ENCODE results near the gene CHCHD5. TPM values are rescaled to one million over a fixed set of nuclear protein-coding genes. Genes with fewer than 3 reads are reported as not detected.
"Not testable (repeated sequence)": the region's sequence is repeated elsewhere in the genome, so short reads cannot be mapped to it uniquely, and the experiment has no call there.

Gene CHCHD5
- 19.9 and 23.5 TPM in 2 replicates for total RNA-seq (2014; rRNA removed; shearing (Covaris generic))

GRCh38 chr2:112584134-112584890 lies at the start of gene CHCHD5:
Gene CHCHD5 (plus strand): TSS chr2:112584609. CDS start chr2:112584648, 39 bp downstream.
- DNase-seq (ENCODE audit: low spot score) = peak; percentile 98

GRCh38 chr2:112534826-112535225 lies 49.6 kb upstream of the CHCHD5 start:
- DNase-seq (ENCODE audit: low spot score) = no peak

GRCh38 chr2:112536665-112537064 lies 47.7 kb upstream of the CHCHD5 start:
- not testable (repeated sequence) for DNase-seq (ENCODE audit: low spot score)

GRCh38 chr2:112539306-112539705 lies 45.1 kb upstream of the CHCHD5 start:
- no peak for DNase-seq (ENCODE audit: low spot score)

GRCh38 chr2:112540906-112541305 lies 43.5 kb upstream of the CHCHD5 start:
- no peak for DNase-seq (ENCODE audit: low spot score)

GRCh38 chr2:112541315-112542122 lies 42.9 kb upstream of the CHCHD5 start:
- DNase-seq (ENCODE audit: low spot score) = no peak

GRCh38 chr2:112542123-112542983 lies 42.1 kb upstream of the CHCHD5 start, which contains the start of gene POLR1B:
Gene POLR1B (plus strand): TSS chr2:112542465. CDS start chr2:112542495, 30 bp downstream.
- DNase-seq (ENCODE audit: low spot score) = peak; percentile 86

GRCh38 chr2:112542984-112543661 lies 41.3 kb upstream of the CHCHD5 start:
- DNase-seq (ENCODE audit: low spot score) = peak; percentile 20

- no peak for DNase-seq (ENCODE audit: low spot score)
Measured at GRCh38 chr2:112547333-112547732, 37.1 kb upstream of the CHCHD5 start.

GRCh38 chr2:112548980-112549379 lies 35.4 kb upstream of the CHCHD5 start:
- DNase-seq (ENCODE audit: low spot score) = no peak

GRCh38 chr2:112566104-112566503 lies 18.3 kb upstream of the CHCHD5 start:
- DNase-seq (ENCODE audit: low spot score) = no peak

- not testable (repeated sequence) for DNase-seq (ENCODE audit: low spot score)
Measured at GRCh38 chr2:112566508-112566907, 17.9 kb upstream of the CHCHD5 start.

GRCh38 chr2:112572005-112572404 lies 12.4 kb upstream of the CHCHD5 start:
- DNase-seq (ENCODE audit: low spot score) = no peak

- DNase-seq (ENCODE audit: low spot score) = peak; percentile 38
Measured at GRCh38 chr2:112577756-112578155, 6.7 kb upstream of the CHCHD5 start.

GRCh38 chr2:112579241-112579640 lies 5.2 kb upstream of the CHCHD5 start:
- DNase-seq (ENCODE audit: low spot score) = peak; percentile 87

GRCh38 chr2:112580084-112580483 lies 4.3 kb upstream of the CHCHD5 start:
- DNase-seq (ENCODE audit: low spot score) = no peak

- peak; percentile 75 for DNase-seq (ENCODE audit: low spot score)
Measured at GRCh38 chr2:112582314-112582746, 2.1 kb upstream of the CHCHD5 start.

GRCh38 chr2:112583497-112584133 lies 794 bp upstream of the CHCHD5 start:
- no peak for DNase-seq (ENCODE audit: low spot score)

- DNase-seq (ENCODE audit: low spot score) = no peak
Measured at GRCh38 chr2:112584891-112585250, 462 bp downstream of the CHCHD5 start.

- no peak for DNase-seq (ENCODE audit: low spot score)
Measured at GRCh38 chr2:112585400-112585799, 991 bp downstream of the CHCHD5 start.

Data from A172 (cell line).